Measurements from ENCODE around the gene PRKG1. TPM values are rescaled to one million over a fixed set of nuclear protein-coding genes. Genes with fewer than 3 reads are reported as not detected.

The PRKG1 gene
- total and polyA plus RNA-seq, 2 of the 8 experiments (the other 6 are each of a cell fraction or from before 2014, with no cell fraction given), result 4.2 to 15.2 TPM

DNA sequence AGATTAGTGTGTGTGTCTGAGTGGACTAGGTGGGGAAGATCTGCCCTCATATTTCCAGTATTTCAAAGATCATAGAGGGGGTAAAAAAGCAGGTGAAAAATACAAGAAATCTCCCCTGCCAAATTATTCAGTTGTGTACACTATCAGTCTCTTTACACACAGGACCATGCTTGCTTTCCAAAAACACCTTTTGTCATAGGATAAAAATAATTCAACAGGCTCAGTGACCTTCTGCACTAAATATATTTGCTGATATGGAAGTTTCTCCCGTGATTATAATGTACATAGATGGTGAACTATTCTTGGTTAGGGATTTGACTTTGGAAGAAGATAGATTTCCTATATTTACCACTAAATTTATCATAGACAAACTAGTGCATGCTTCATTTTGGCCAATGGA is 649.8 kb downstream of the PRKG1 start (continued):
- TF ChIP-seq, protein P1, sequence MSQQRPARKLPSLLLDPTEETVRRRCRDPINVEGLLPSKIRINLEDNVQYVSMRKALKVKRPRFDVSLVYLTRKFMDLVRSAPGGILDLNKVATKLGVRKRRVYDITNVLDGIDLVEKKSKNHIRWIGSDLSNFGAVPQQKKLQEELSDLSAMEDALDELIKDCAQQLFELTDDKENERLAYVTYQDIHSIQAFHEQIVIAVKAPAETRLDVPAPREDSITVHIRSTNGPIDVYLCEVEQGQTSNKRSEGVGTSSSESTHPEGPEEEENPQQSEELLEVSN (IDR thresholded peaks at IDR 0.05), result no peak
- TF ChIP-seq TAF1 (IDR thresholded peaks at IDR 0.05; ENCODE audit: low read depth, low read length), result no peak
- TF ChIP-seq EP300 (IDR thresholded peaks at IDR 0.05; ENCODE audit: borderline replicate concordance in 1 of 2, low read depth in 2 of 2, low read length in 2 of 2), result no peak
- TF ChIP-seq RFX5 (IDR thresholded peaks at IDR 0.05; ENCODE audit: borderline replicate concordance, low read depth, low read length), result no peak
- no peak for TF ChIP-seq KDM1A (IDR thresholded peaks at IDR 0.05; ENCODE audit: borderline replicate concordance, low read length)
- TF ChIP-seq PHF8 (conservative IDR thresholded peaks at IDR 0.05; ENCODE audit: low read depth, low read length), result no peak

Measured in H1 (cell line).